Cardiac fibroblast (primary cell): ENCODE results near the gene KCNMA1.
A peak's percentile ranks its signal among the peaks of the same experiment; 100 is the strongest.

ENCODE experiments used
- DNase-seq, 2 donors: peaks; one replicate each; pipeline versions ENCODE4 v3.0.0 to v3.0.0-alpha.2; 2010; ENCODE audit warnings: low read depth in 2 of 2
- H3K4me3 ChIP-seq, 2 donors: replicated peaks in 1 of 2; 1 replicate in 1 of 2; 2 replicates in 1 of 2; pipeline ENCODE4 v1.5.1; 2011; ENCODE audit warnings: low read depth in 2 of 2, low read length in 2 of 2, mild to moderate bottlenecking in 2 of 2, moderate library complexity in 1 of 2
- TF ChIP-seq, protein P1 (sequence below): IDR thresholded peaks from one replicate; pipeline ENCODE4 v1.5.1; 2011; ENCODE audit warnings: low read depth, mild to moderate bottlenecking, low read length, inconsistent platforms

Gene KCNMA1

DNA sequence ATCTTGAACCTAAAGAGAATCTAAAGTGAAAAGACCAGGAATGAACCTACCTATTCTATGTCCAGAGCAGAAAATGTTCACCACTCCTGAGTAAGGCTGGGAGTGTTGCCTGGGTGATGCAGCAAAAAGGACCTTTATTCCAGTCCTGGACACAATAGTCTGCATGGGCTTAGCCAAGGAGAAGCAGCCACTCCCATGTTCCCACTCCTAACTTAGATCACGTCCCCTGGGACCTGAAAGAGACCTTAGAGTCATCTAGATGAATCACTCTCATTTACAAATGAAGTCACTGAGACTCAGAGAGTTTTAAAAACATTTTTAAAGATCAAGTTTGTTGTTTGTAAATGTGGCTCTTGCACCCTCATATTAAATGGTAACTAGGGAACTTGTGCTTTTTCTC lies 763.4 kb downstream of the KCNMA1 start:
- no peak overlapping the region for H3K4me3 ChIP-seq
- peak; percentile 46 to 91 for DNase-seq
- TF ChIP-seq, protein P1, sequence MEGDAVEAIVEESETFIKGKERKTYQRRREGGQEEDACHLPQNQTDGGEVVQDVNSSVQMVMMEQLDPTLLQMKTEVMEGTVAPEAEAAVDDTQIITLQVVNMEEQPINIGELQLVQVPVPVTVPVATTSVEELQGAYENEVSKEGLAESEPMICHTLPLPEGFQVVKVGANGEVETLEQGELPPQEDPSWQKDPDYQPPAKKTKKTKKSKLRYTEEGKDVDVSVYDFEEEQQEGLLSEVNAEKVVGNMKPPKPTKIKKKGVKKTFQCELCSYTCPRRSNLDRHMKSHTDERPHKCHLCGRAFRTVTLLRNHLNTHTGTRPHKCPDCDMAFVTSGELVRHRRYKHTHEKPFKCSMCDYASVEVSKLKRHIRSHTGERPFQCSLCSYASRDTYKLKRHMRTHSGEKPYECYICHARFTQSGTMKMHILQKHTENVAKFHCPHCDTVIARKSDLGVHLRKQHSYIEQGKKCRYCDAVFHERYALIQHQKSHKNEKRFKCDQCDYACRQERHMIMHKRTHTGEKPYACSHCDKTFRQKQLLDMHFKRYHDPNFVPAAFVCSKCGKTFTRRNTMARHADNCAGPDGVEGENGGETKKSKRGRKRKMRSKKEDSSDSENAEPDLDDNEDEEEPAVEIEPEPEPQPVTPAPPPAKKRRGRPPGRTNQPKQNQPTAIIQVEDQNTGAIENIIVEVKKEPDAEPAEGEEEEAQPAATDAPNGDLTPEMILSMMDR, result no peak

DNA sequence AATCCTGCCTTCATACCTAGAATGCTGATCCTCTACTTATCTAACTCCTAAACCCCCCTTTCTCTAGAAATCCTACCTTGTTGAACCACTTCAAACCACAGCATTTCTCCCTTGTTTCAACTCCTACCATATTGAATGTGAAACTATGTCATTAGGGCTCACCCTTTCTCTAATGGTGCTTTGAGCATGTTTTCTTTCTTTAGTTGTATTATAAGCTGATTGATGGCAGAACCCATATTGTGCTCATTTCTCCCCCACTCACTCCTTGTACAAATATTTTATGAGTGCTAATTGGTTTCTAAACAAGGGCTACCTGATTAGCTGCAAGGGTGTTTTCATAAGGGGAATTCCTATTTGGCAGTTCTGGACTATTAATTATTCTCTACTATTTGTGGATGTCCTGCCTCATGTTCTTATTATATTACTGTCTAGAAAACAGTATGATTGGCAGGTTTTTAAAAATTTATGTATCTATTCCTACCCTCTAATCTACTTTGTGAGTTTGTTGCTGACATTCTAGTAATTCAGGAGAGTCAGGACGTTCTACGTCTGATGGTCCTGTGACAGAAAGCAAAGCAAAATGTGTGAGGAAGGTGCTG lies 765.8 kb downstream of the KCNMA1 start:
- TF ChIP-seq, protein P1, result no peak
- H3K4me3 ChIP-seq, result no peak overlapping the region
- DNase-seq, result no peak

DNA sequence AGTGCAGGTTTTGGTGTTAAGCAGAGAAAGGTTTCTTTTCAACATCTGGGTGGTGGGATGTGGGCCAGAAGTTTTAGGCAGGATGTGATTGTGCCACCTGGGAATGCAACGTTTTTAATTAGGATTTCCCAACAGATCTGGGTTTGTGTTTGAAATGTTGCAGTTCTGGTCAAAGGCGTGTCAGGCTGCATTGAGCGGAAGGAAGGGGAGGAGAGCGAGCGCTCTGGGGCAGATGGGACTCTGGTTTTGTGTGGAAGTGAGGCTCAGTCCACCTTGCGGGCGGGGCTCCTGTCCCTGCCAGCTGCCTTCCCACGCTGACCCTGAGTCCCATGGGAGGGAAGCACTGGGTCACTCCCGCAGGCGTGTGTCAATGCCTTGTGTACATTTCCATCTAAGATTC lies 767.7 kb downstream of the KCNMA1 start:
- no peak for DNase-seq
- H3K4me3 ChIP-seq, result no peak overlapping the region
- TF ChIP-seq, protein P1, result no peak

DNA sequence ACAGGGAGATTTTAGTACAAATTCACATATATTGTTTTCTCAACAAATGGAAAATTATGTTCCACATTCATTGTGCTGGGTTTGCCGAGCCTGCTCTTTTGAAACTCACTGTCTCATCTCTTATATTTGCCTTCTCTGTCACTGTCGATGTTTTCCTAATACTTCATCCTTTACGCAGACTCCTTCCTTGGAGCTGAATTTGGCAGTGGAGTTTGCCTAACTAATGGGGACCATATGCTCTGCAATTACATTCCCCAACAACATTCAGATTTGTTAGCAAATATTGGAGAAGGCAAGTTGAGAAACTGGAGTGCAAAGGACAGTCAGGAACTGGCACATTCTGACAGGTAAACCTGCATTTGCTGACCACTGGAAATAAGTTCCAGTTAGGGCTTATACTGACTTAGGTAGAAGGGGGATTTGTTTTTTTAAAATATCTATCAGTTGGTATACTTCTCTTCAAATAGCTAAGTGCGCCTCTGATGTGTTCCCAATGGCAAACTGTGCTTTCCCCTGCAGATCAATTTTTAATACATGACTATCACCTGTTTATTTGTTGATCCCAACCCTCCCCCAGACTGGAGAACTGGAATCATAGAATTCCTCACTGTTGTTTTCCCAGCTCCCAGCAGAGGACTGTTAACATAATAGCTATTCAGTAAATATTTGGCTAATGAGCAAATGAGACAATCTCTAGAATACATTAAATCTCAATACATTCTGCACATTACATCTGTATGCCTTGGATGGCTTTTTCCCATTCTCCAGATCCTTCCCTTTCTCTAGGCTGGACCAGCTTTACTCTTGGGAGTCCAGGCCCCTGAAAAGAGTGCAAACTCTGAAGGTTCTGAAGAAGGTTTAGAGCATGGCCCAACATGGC lies 769.3 kb downstream of the KCNMA1 start:
- no peak for DNase-seq
- H3K4me3 ChIP-seq, result no peak overlapping the region
- TF ChIP-seq, protein P1, result no peak

DNA sequence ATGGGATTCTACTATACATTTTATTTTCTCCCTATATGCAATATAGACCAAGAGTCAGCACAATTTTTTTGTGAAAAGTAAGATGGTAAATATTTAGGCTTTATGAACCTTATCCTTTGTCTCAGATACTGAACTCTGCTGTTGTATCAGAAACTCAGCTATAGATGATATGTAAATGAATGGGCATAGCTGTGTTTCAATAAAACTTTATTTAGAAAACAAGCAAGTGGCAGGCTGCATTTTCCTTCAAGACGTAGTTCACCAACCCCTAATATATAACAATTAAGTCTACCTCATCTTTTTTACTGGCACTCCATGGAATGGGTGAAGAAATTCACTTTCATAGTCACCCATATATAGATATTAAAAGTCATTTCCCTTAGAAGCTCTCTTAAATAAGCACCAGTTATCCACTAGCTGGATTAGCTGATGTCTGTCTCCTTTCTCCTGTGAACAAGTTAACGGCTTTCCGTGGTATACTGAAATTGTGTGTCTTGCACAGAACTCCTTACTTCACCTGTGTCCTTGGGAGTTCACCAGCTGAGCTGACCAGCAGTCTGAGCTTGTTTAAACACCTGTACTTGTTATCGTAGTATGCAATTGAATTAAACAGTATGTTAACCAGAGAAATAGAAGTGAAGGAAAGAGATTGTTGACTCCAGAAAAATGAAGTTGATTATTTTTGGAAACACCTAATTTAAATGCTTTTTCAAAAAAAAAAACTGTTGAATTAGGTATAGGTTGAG lies 770.6 kb downstream of the KCNMA1 start:
- no peak overlapping the region for H3K4me3 ChIP-seq

DNA sequence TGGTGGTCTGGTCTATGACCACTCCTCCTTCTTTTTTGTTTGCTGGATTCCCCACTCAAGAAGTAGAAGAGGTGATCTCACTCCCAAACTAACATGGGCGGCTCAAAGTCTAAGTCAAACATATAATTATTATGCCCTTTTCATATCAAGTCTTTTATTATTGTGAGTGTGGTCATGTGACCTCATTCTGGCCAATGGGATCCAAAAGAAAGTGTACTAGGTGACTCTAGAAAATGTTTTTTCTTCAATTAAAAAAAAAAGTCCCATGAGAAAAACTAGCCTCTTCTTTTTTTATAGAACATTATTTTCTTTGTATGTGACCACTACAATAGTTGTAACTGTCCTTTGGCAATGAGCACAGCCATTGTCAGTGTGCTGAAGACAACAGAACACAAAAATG lies 772.7 kb downstream of the KCNMA1 start:
- TF ChIP-seq, protein P1, result no peak
- no peak overlapping the region for H3K4me3 ChIP-seq
- no peak for DNase-seq

More for the DNA sequence above, 770.6 kb downstream of the KCNMA1 start:
- TF ChIP-seq, protein P1, result no peak
- no peak for DNase-seq
